GM12878 (cell line): Measurements from ENCODE around the gene RASL11A.

Source experiments
- CEBPB ChIP-seq, 2 experiments: fragments of 150-350 bp in 1 of 2; IDR thresholded peaks; 2 replicates each; pipeline ENCODE4 v1.6.1; 2012 to 2014; ENCODE audit warnings: low read depth in 2 of 2, low read length in 2 of 2, borderline replicate concordance in 1 of 2, inconsistent platforms in 1 of 2
- CHD2 ChIP-seq: IDR thresholded peaks from 2 replicates; pipeline ENCODE4 v1.6.1; 2011; ENCODE audit warnings: low read depth, low read length, improper control_type of control experiment, borderline replicate concordance
- CTCF ChIP-seq, 3 experiments: IDR thresholded peaks in 2 of 3; conservative IDR thresholded peaks in 1 of 3; 2 replicates each; pipeline ENCODE4 v1.5.1; 2011; ENCODE audit warnings: low read depth in 3 of 3, low read length in 3 of 3, mild to moderate bottlenecking in 3 of 3, control low read depth in 2 of 3, moderate library complexity in 2 of 3, inconsistent platforms in 1 of 3, mixed read lengths in 1 of 3; ENCODE audit not compliant: control insufficient read depth in 2 of 3, insufficient read depth in 1 of 3; ENCODE audit errors: extremely low read depth in 1 of 3
- EP300 ChIP-seq, 2 experiments: fragments of 150-350 bp in 1 of 2; IDR thresholded peaks; 2 replicates each; pipeline ENCODE4 v1.6.1; 2011 to 2012; ENCODE audit warnings: low read depth in 2 of 2, low read length in 2 of 2, borderline replicate concordance in 1 of 2, improper control_type of control experiment in 1 of 2, inconsistent platforms in 1 of 2; ENCODE audit not compliant: control insufficient read depth in 1 of 2
- HDAC6 ChIP-seq: fragments of 200-600 bp; sonication (generic); IDR thresholded peaks from one replicate; pipeline ENCODE4 v1.8.0; 2017; ENCODE audit warnings: antibody characterized with exemption; ENCODE audit not compliant: unreplicated experiment
- NFYB ChIP-seq: IDR thresholded peaks from 2 replicates; pipeline ENCODE4 v1.6.1; 2011; ENCODE audit warnings: low read depth, mild to moderate bottlenecking, low read length, improper control_type of control experiment, moderate library complexity; ENCODE audit not compliant: insufficient read depth
- POLR2A ChIP-seq: IDR thresholded peaks from 2 replicates; pipeline ENCODE4 v1.6.1; 2011; ENCODE audit warnings: low read depth, mild to moderate bottlenecking, low read length
- POU2F2 ChIP-seq: IDR thresholded peaks from 3 replicates; pipeline ENCODE4 v1.6.1; 2011; ENCODE audit warnings: low read depth, mild to moderate bottlenecking, low read length, borderline replicate concordance
- RBBP5 ChIP-seq: fragments of 200-600 bp; sonication (generic); conservative IDR thresholded peaks from 2 replicates; pipeline ENCODE4 v1.6.1; 2016
- ZBED1 ChIP-seq: IDR thresholded peaks from 2 replicates; pipeline ENCODE4 v1.6.1; 2016; ENCODE audit warnings: borderline replicate concordance
- ZNF592 ChIP-seq: fragments of 450-650 bp; IDR thresholded peaks from 2 replicates; pipeline ENCODE4 v1.6.1; 2017; ENCODE audit warnings: mild to moderate bottlenecking, moderate library complexity

GRCh38 chr13:27283906-27284493 is 13.4 kb downstream of the RASL11A start:
- TF ChIP-seq RBBP5 (no peak), HDAC6 (no peak), CEBPB (IDR thresholded peaks at IDR 0.05; ENCODE audit: borderline replicate concordance in 1 of 2, low read depth in 2 of 2, low read length in 2 of 2) (no peak), CTCF (IDR thresholded peaks at IDR 0.05 in 2 of 3, conservative IDR thresholded peaks at IDR 0.05 in 1 of 3; ENCODE audit: control insufficient read depth in 2 of 3, extremely low read depth in 1 of 3, insufficient read depth in 1 of 3, low read depth in 3 of 3, low read length in 3 of 3) (peak; percentile 45 to 62 (median 57); a peak in 5 of 6 replicates), POU2F2 (no peak), ZNF592 (no peak), EP300 (IDR thresholded peaks at IDR 0.05; ENCODE audit: borderline replicate concordance in 1 of 2, control insufficient read depth in 1 of 2, low read depth in 2 of 2, low read length in 2 of 2) (no peak), POLR2A (no peak), ZBED1 (no peak), NFYB (no peak), CHD2 (no peak)
